Neural crest cell (in vitro differentiated cells): ENCODE measurements around the gene IL1RL2. TPM values are rescaled to one million over a fixed set of nuclear protein-coding genes. Genes with fewer than 3 reads are reported as not detected.
A peak's percentile ranks its signal among the peaks of the same experiment; 100 is the strongest.

ENCODE experiments used
- DNase-seq: peaks from one replicate; pipeline ENCODE4 v3.0.0; 2021; ENCODE audit warnings: low read depth, mixed read lengths, low spot score
- H3K27ac Mint-ChIP-seq: one replicate; pipeline ENCODE4 v1.8.0; 2021; ENCODE audit warnings: mild to moderate bottlenecking, mixed read lengths; ENCODE audit not compliant: unreplicated experiment
- H3K27me3 Mint-ChIP-seq: 2 replicates; pipeline ENCODE4 v1.8.0; 2021; ENCODE audit warnings: low read depth, mild to moderate bottlenecking, mixed read lengths
- H3K36me3 Mint-ChIP-seq: 2 replicates; pipeline ENCODE4 v1.8.0; 2021; ENCODE audit warnings: low read depth, mild to moderate bottlenecking, mixed read lengths
- H3K4me1 Mint-ChIP-seq: 2 replicates; pipeline ENCODE4 v1.8.0; 2021; ENCODE audit warnings: mixed read lengths
- H3K4me3 Mint-ChIP-seq: one replicate; pipeline ENCODE4 v1.8.0; 2021; ENCODE audit warnings: mild to moderate bottlenecking, mixed read lengths
- H3K9me3 Mint-ChIP-seq: 2 replicates; pipeline ENCODE4 v1.8.0; 2021; ENCODE audit warnings: mixed read lengths
- total RNA-seq: library from RNA; stranded (reverse); gene quantifications from 2 replicates; pipeline ENCODE4 v1.2.1, GENCODE V29; 2021
- TF ChIP-seq, protein P1 (sequence below): fragments of 200-600 bp; sonication (generic); conservative IDR thresholded peaks from 2 replicates; pipeline ENCODE4 v1.5.0; 2021; ENCODE audit warnings: antibody characterized with exemption, mild to moderate bottlenecking

Gene IL1RL2
- total RNA-seq, 1 donor from 2014 or later = not detected

DNA sequence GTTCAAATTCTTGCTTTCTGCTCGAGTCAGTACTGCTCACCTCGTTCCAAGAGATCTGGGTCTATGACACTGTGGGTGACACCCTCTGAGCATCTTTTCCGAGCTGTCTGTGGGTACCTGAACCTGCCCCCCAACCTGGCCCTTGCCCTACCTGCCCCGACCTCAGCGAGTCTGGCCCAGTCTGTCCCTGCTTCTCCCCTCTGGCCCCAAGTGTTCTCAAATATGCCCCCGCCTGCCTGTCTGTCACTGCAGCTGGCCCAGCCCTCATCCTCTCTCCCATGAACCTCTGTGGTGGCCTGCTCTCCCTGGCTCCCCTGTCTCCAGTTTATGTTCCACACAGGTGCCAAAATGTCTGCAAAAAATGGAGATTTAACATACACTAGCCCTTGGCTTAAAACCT, 32.5 kb upstream of the IL1RL2 start:
- H3K36me3 Mint-ChIP-seq = no peaks in the 10 kb centered on the region
- TF ChIP-seq, protein P1, sequence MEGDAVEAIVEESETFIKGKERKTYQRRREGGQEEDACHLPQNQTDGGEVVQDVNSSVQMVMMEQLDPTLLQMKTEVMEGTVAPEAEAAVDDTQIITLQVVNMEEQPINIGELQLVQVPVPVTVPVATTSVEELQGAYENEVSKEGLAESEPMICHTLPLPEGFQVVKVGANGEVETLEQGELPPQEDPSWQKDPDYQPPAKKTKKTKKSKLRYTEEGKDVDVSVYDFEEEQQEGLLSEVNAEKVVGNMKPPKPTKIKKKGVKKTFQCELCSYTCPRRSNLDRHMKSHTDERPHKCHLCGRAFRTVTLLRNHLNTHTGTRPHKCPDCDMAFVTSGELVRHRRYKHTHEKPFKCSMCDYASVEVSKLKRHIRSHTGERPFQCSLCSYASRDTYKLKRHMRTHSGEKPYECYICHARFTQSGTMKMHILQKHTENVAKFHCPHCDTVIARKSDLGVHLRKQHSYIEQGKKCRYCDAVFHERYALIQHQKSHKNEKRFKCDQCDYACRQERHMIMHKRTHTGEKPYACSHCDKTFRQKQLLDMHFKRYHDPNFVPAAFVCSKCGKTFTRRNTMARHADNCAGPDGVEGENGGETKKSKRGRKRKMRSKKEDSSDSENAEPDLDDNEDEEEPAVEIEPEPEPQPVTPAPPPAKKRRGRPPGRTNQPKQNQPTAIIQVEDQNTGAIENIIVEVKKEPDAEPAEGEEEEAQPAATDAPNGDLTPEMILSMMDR = no peak
- DNase-seq = no peak
- H3K4me3 Mint-ChIP-seq = no peak overlapping the region
- no peaks in the 10 kb centered on the region for H3K27me3 Mint-ChIP-seq
- H3K27ac Mint-ChIP-seq = no peak overlapping the region
- peaks cover 4% of the 10 kb centered on the region for H3K4me1 Mint-ChIP-seq
- H3K9me3 Mint-ChIP-seq = peaks cover 2% of the 10 kb centered on the region

DNA sequence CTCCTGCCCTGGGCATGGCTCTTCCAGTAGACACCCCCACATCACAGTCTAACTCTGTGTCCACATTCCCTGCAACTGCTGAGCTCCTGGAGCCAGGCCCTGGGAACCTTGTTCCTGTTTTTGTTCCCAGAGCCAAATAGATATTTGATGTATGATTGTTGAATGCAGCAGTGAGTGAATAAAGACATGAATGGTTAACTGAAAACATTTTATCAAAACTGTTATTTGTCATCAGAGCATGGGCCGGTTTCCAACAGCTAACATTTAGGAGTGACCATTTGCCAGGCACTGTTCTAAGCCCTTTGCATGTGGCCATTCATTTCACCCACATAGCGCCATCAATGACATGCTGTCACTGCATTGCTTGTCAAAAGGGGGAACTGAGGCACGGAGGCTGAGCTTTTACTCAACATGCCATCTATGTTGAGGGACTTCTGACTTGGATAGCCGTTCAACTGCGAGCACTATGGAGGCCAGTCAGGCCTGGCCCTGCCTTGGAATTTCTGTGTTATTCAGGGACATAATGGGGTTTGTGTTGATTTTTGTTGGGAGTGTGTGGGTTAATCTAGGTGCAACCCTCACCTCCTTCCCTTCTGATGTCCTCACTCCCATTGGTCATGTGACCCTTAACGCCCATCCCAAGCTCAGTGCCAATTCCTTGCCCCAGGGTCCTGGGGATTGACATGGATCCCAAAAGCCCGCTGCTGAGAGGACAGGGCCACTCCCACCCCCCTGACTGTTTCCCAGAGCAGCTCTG, 31.7 kb upstream of the IL1RL2 start:
- TF ChIP-seq, protein P1 = no peak
- peaks cover 4% of the 10 kb centered on the region for H3K4me1 Mint-ChIP-seq
- DNase-seq = no peak
- no peaks in the 10 kb centered on the region for H3K36me3 Mint-ChIP-seq
- H3K27ac Mint-ChIP-seq = peak overlapping the region; percentile 10
- no peaks in the 10 kb centered on the region for H3K27me3 Mint-ChIP-seq
- no peak overlapping the region for H3K4me3 Mint-ChIP-seq
- H3K9me3 Mint-ChIP-seq = peaks cover 2% of the 10 kb centered on the region

DNA sequence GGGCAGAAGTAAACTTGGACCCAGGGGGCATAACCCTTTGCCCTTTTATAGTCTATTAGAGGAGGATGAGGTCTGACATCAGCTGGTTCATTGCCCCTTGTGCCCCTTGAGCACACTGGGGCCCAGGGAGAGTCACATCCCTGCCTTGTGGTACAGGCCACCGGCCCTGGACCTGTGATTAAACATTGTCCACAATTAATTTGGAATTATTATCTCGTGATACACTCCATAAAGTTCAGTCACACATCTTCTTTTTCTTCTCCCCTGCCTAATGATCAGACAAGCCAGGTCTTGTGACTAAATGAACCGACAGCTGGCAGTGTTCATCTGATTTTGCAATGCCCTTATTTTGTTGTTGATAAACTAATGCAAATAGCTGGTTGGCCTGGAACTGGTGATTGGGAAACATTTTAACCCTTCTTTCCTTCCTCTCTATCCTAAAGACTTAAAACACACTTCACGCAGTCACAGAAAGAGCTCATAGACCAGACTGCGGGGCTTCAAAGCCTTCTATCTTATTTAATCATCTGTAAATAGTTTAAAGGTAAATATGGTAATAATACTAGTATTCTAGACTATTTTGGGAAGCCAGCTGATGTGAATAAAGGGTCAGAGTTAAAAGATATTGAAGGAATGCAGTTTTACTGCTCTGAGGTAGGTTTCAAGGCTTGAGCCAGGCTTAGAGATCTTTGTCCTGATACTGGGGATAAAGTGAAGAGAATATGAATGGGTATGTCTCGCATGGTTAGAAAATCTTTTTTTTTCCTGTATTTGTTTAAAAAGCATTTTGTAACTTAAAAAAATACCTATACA, 30.9 kb upstream of the IL1RL2 start:
- H3K4me1 Mint-ChIP-seq = peaks cover 4% of the 10 kb centered on the region
- DNase-seq = no peak
- no peaks in the 10 kb centered on the region for H3K36me3 Mint-ChIP-seq
- peaks cover 5% of the 10 kb centered on the region for H3K9me3 Mint-ChIP-seq
- no peaks in the 10 kb centered on the region for H3K27me3 Mint-ChIP-seq
- TF ChIP-seq, protein P1 = no peak
- no peak overlapping the region for H3K27ac Mint-ChIP-seq
- no peak overlapping the region for H3K4me3 Mint-ChIP-seq

DNA sequence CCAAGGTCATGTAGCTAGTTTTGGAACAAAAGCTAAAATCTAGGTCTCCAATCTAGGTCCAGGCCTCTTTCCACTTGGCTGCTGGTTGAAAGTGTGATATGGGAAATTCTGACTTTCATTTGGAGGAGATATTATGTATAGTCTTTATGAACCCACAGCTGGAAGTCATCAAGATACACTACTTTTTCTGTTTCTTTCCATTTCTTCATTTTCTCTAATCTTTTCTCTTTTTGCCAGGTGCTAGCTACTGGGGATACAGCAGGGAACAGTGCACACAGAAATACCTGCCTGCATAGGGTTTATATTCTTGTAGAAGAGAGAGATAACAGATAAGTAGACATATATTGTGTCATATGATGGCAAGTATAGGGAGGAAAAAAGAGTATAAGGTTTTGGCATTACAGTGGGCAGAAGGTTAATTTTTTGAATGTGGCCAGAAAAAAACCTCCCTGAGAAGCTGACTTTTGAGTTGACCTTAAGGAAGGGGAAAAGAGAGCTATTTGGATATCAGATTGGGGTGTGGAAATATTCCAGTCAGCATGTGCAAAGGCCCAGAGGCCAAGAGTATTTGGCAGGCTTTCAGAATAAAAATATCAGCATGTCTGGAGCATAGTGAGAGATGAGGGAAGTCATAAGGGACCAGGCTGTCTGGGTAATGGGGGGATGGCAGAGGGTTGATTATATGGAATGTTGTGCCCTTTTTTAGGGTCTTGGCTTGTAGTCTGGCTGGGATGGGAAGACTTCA, 28.6 kb upstream of the IL1RL2 start:
- no peak overlapping the region for H3K27ac Mint-ChIP-seq
- H3K36me3 Mint-ChIP-seq = no peaks in the 10 kb centered on the region
- no peaks in the 10 kb centered on the region for H3K27me3 Mint-ChIP-seq
- H3K4me3 Mint-ChIP-seq = no peak overlapping the region
- peaks cover 3% of the 10 kb centered on the region for H3K9me3 Mint-ChIP-seq
- TF ChIP-seq, protein P1 = no peak
- no peak for DNase-seq
- H3K4me1 Mint-ChIP-seq = peaks cover 4% of the 10 kb centered on the region

DNA sequence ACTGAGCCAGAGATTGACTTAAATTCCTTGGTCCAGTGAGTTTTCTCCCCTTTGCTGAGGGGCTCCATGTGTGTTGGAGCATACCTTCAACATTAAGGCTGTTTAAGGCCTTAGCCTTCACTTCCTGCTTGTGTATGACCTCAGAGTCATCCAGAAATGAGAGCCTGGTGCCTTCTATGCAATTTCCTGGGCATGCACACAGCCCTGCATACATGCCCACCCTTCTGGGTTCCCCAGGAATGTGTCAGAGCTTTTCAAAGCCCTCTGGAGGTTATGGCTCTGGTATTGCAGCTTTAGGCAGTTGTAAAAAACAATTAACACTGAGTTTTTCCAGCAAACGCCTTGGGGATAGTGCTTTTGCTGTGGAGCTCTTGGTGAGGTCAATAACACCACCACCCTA, 27.5 kb upstream of the IL1RL2 start:
- Mint-ChIP-seq H3K4me1 (peaks cover 4% of the 10 kb centered on the region), H3K27ac (no peak overlapping the region), H3K27me3 (no peaks in the 10 kb centered on the region), H3K9me3 (peaks cover 3% of the 10 kb centered on the region), H3K36me3 (no peaks in the 10 kb centered on the region), H3K4me3 (no peak overlapping the region)
- DNase-seq = no peak
- TF ChIP-seq, protein P1 = no peak
